Measurements from ENCODE around the gene DCDC1. TPM values are rescaled to one million over a fixed set of nuclear protein-coding genes. Genes with fewer than 3 reads are reported as not detected.

DCDC1 gene
- total and polyA plus RNA-seq, 12 donors: 0.01 to 0.18 (median 0.09) TPM; not detected in 9

DNA sequence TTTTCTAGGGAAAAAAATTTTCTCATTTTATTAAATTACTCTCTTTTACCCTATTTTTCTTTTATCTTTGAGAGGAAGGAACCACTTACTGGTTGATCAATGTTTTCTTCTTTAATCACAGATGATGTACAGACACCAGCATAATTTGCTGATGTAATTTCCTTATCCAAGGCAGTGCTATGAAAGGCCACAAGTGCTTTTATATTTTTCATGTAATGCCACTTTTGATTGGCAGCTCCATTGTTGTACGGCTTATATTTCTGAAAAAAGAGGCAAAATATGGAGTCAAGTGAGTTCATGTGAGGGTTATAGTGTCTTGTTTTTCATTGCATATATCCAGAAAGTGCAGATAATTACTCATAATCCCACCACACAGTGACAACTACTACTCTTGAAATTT is 460.7 kb downstream of the DCDC1 start:
- H3K4me1 ChIP-seq: no peaks in the 10 kb centered on the region
- TF ChIP-seq, protein P1, sequence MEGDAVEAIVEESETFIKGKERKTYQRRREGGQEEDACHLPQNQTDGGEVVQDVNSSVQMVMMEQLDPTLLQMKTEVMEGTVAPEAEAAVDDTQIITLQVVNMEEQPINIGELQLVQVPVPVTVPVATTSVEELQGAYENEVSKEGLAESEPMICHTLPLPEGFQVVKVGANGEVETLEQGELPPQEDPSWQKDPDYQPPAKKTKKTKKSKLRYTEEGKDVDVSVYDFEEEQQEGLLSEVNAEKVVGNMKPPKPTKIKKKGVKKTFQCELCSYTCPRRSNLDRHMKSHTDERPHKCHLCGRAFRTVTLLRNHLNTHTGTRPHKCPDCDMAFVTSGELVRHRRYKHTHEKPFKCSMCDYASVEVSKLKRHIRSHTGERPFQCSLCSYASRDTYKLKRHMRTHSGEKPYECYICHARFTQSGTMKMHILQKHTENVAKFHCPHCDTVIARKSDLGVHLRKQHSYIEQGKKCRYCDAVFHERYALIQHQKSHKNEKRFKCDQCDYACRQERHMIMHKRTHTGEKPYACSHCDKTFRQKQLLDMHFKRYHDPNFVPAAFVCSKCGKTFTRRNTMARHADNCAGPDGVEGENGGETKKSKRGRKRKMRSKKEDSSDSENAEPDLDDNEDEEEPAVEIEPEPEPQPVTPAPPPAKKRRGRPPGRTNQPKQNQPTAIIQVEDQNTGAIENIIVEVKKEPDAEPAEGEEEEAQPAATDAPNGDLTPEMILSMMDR (IDR thresholded peaks at IDR 0.05): no peak
- 75 to 96% methylated on average over 1 of the region's 1 CpG for WGBS, 2 donors
- no peak overlapping the region for H3K4me3 ChIP-seq
- no peaks in the 10 kb centered on the region for H3K36me3 ChIP-seq
- no peak overlapping the region for H3K27ac ChIP-seq
- no peak for ATAC-seq
- no peak for DNase-seq
- no peaks in the 10 kb centered on the region for H3K9me3 ChIP-seq
- H3K27me3 ChIP-seq: no peaks in the 10 kb centered on the region
- intact Hi-C loops (cut with DNase I): no loop called here

DNA sequence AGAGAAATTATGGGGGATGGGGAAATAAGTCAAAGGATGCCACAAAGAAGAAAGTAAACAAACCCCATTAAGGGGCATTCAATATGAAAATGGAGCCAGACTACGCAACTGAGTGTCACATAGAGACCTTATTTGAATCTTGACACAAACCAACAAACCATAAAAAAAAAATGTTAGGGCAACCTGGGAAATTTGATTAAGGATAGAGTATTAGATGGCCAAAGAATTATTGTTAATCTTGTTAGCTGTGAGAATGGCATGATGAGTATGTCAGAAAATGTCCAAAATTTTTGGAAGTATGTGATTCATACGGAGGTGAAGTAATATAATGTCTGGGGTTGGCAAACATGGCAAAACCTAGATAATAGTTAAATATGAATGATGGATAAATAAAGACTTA is 461.3 kb downstream of the DCDC1 start:
- no peaks in the 10 kb centered on the region for H3K9me3 ChIP-seq
- no peaks in the 10 kb centered on the region for H3K27me3 ChIP-seq
- no peaks in the 10 kb centered on the region for H3K4me1 ChIP-seq
- H3K4me3 ChIP-seq: no peak overlapping the region
- H3K27ac ChIP-seq: no peak overlapping the region
- 75 to 96% methylated on average over 2 of the region's 2 CpGs for WGBS, 2 donors
- TF ChIP-seq, protein P1 (IDR thresholded peaks at IDR 0.05): no peak
- ATAC-seq (no peak), DNase-seq (no peak)
- H3K36me3 ChIP-seq: no peaks in the 10 kb centered on the region
- intact Hi-C loops (cut with DNase I): no loop called here

DNA sequence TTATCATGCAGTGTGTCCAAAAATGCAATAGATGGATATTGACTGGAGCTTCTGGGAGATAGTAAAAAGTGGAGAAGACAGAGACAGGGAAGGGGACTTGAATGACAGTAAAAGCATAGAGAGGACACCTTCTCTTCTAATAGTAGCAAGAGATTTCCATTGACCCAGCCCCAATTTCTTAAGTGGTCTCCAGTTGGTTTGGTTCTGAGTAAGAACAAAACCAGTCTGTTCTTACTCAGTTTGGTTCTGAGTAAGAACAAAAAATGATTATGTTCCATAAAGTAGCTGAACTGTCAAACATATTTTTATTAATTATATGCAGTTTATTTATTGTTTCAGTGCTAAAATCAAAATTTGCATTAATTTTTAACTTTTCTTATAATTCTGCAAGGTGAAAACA is 466.6 kb downstream of the DCDC1 start:
- H3K9me3 ChIP-seq: no peaks in the 10 kb centered on the region
- H3K36me3 ChIP-seq: no peaks in the 10 kb centered on the region
- DNase-seq (no peak), ATAC-seq (no peak)
- H3K4me1 ChIP-seq: no peaks in the 10 kb centered on the region
- TF ChIP-seq, protein P1 (IDR thresholded peaks at IDR 0.05): no peak
- no peaks in the 10 kb centered on the region for H3K27me3 ChIP-seq
- H3K27ac ChIP-seq: no peak overlapping the region
- intact Hi-C loops (cut with DNase I): no loop called here
- H3K4me3 ChIP-seq: no peak overlapping the region

DNA sequence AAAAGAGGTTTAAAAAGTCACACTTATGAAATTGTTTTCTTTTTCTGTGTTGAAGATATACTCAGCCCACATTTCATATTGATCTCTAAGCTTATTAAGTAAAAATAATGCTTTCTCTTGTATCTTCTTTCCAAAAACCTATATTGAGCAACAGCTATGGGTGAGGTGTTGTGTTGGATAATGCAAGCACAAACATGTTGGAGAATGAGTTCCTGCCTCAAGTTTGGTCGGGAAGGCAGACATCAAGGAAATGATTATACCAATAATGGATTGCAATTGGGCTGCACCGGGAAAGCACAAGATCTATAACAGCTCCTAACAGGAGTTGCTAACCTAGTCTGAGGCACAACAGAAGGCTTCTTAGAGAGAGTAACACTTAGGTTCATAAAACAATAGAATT is 474.5 kb downstream of the DCDC1 start:
- Histone ChIP-seq H3K4me1 (no peaks in the 10 kb centered on the region), H3K27ac (no peak overlapping the region), H3K4me3 (no peak overlapping the region), H3K27me3 (no peaks in the 10 kb centered on the region), H3K36me3 (no peaks in the 10 kb centered on the region), H3K9me3 (peaks cover 0 to 3% (median 0%) of the 10 kb centered on the region in 11 donors)
- 68 to 87% methylated on average over 2 of the region's 2 CpGs for WGBS, 2 donors
- DNase-seq (no peak), ATAC-seq (no peak)
- TF ChIP-seq, protein P1 (IDR thresholded peaks at IDR 0.05): no peak
- intact Hi-C loops (cut with DNase I): no loop called here

DNA sequence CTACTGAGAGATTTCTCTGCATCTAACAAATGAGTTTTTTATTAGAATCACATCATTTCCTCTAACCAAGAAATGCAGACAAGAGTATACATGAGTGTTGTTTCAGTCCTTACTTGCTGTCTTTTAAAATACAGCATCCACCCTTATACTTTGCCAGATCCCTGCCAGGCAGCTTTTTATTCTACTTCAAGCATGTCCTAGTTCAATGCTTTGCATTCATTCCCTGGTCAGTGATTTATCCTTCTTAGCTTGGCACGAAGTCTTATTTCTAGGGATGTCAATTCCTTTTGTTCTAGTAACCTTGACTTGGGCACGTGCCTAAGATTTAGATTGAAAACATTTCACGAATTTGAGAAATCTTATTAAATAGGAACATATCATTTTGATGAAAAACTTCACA is 476.2 kb downstream of the DCDC1 start:
- WGBS, 2 donors: 40 to 66% methylated on average over 3 of the region's 3 CpGs
- H3K9me3 ChIP-seq: peaks cover 0 to 8% (median 0%) of the 10 kb centered on the region in 11 donors
- TF ChIP-seq, protein P1 (IDR thresholded peaks at IDR 0.05): no peak
- H3K27ac ChIP-seq: no peak overlapping the region
- no peaks in the 10 kb centered on the region for H3K27me3 ChIP-seq
- DNase-seq: no peak
- intact Hi-C loops (cut with DNase I): no loop called here
- no peaks in the 10 kb centered on the region for H3K36me3 ChIP-seq
- no peak for ATAC-seq
- H3K4me3 ChIP-seq: no peak overlapping the region
- H3K4me1 ChIP-seq: no peaks in the 10 kb centered on the region

All from heart right ventricle (tissue), 16 donors.